Neural crest cell (in vitro differentiated cells): ENCODE measurements around the gene CAMK4. TPM values are rescaled to one million over a fixed set of nuclear protein-coding genes. Genes with fewer than 3 reads are reported as not detected.
"Not testable (repeated sequence)": the region's sequence is repeated elsewhere in the genome, so short reads cannot be mapped to it uniquely, and the experiment has no call there.

ENCODE experiments used
- DNase-seq: peaks from one replicate; pipeline ENCODE4 v3.0.0; 2021; ENCODE audit warnings: low read depth, mixed read lengths, low spot score
- H3K27ac Mint-ChIP-seq: one replicate; pipeline ENCODE4 v1.8.0; 2021; ENCODE audit warnings: mild to moderate bottlenecking, mixed read lengths; ENCODE audit not compliant: unreplicated experiment
- H3K27me3 Mint-ChIP-seq: 2 replicates; pipeline ENCODE4 v1.8.0; 2021; ENCODE audit warnings: low read depth, mild to moderate bottlenecking, mixed read lengths
- H3K36me3 Mint-ChIP-seq: 2 replicates; pipeline ENCODE4 v1.8.0; 2021; ENCODE audit warnings: low read depth, mild to moderate bottlenecking, mixed read lengths
- H3K4me1 Mint-ChIP-seq: 2 replicates; pipeline ENCODE4 v1.8.0; 2021; ENCODE audit warnings: mixed read lengths
- H3K4me3 Mint-ChIP-seq: one replicate; pipeline ENCODE4 v1.8.0; 2021; ENCODE audit warnings: mild to moderate bottlenecking, mixed read lengths
- H3K9me3 Mint-ChIP-seq: 2 replicates; pipeline ENCODE4 v1.8.0; 2021; ENCODE audit warnings: mixed read lengths
- CTCF ChIP-seq: fragments of 200-600 bp; sonication (generic); conservative IDR thresholded peaks from 2 replicates; pipeline ENCODE4 v1.5.0; 2021; ENCODE audit warnings: antibody characterized with exemption, mild to moderate bottlenecking
- total RNA-seq: library from RNA; stranded (reverse); gene quantifications from 2 replicates; pipeline ENCODE4 v1.2.1, GENCODE V29; 2021

Gene CAMK4
- total RNA-seq, 1 donor from 2014 or later = 9.4 TPM

GRCh38 chr5:111404270-111404769, 180.1 kb downstream of the CAMK4 start:
- peaks cover 9% of the 10 kb centered on the region for H3K4me1 Mint-ChIP-seq
- no peaks in the 10 kb centered on the region for H3K9me3 Mint-ChIP-seq
- H3K4me3 Mint-ChIP-seq = no peak overlapping the region
- peaks cover 4% of the 10 kb centered on the region for H3K27me3 Mint-ChIP-seq
- DNase-seq = no peak
- no peak for TF ChIP-seq CTCF
- peaks cover 3% of the 10 kb centered on the region for H3K36me3 Mint-ChIP-seq
- H3K27ac Mint-ChIP-seq = no peak overlapping the region

GRCh38 chr5:111407562-111407961, 183.4 kb downstream of the CAMK4 start:
- Mint-ChIP-seq H3K36me3 (no peaks in the 10 kb centered on the region), H3K4me1 (peaks cover 9% of the 10 kb centered on the region), H3K4me3 (no peak overlapping the region), H3K27me3 (no peaks in the 10 kb centered on the region), H3K9me3 (peaks cover 4% of the 10 kb centered on the region), H3K27ac (no peak overlapping the region)
- no peak for DNase-seq
- TF ChIP-seq CTCF = no peak

GRCh38 chr5:111408817-111409216, 184.6 kb downstream of the CAMK4 start:
- Mint-ChIP-seq H3K27ac (no peak overlapping the region), H3K27me3 (no peaks in the 10 kb centered on the region), H3K9me3 (peaks cover 4% of the 10 kb centered on the region), H3K4me3 (no peak overlapping the region), H3K36me3 (no peaks in the 10 kb centered on the region), H3K4me1 (peaks cover 7% of the 10 kb centered on the region)
- DNase-seq = no peak
- no peak for TF ChIP-seq CTCF

- H3K27me3 Mint-ChIP-seq, H3K4me3 Mint-ChIP-seq, H3K36me3 Mint-ChIP-seq, DNase-seq, H3K9me3 Mint-ChIP-seq, H3K4me1 Mint-ChIP-seq, H3K27ac Mint-ChIP-seq: not testable (repeated sequence)
These were observed 185.1 kb downstream of the CAMK4 start for GRCh38 chr5:111409266-111409665.

- not testable (repeated sequence) for H3K27me3 Mint-ChIP-seq, H3K36me3 Mint-ChIP-seq, DNase-seq, H3K4me1 Mint-ChIP-seq, H3K9me3 Mint-ChIP-seq, H3K27ac Mint-ChIP-seq, H3K4me3 Mint-ChIP-seq
These were observed 185.9 kb downstream of the CAMK4 start for GRCh38 chr5:111410067-111410466.

GRCh38 chr5:111411301-111411700, 187.1 kb downstream of the CAMK4 start:
- no peak for DNase-seq
- TF ChIP-seq CTCF = no peak
- Mint-ChIP-seq H3K27me3 (no peaks in the 10 kb centered on the region), H3K4me1 (no peaks in the 10 kb centered on the region), H3K27ac (no peak overlapping the region), H3K36me3 (no peaks in the 10 kb centered on the region), H3K4me3 (no peak overlapping the region), H3K9me3 (peaks cover 4% of the 10 kb centered on the region)

- Mint-ChIP-seq H3K36me3 (no peaks in the 10 kb centered on the region), H3K9me3 (peaks cover 4% of the 10 kb centered on the region), H3K4me1 (no peaks in the 10 kb centered on the region), H3K4me3 (no peak overlapping the region), H3K27ac (no peak overlapping the region), H3K27me3 (no peaks in the 10 kb centered on the region)
- DNase-seq = no peak
- TF ChIP-seq CTCF = no peak
These were observed 188.4 kb downstream of the CAMK4 start for GRCh38 chr5:111412593-111412992.
